ENCODE results near the gene RIC8A.

The RIC8A gene

DNA sequence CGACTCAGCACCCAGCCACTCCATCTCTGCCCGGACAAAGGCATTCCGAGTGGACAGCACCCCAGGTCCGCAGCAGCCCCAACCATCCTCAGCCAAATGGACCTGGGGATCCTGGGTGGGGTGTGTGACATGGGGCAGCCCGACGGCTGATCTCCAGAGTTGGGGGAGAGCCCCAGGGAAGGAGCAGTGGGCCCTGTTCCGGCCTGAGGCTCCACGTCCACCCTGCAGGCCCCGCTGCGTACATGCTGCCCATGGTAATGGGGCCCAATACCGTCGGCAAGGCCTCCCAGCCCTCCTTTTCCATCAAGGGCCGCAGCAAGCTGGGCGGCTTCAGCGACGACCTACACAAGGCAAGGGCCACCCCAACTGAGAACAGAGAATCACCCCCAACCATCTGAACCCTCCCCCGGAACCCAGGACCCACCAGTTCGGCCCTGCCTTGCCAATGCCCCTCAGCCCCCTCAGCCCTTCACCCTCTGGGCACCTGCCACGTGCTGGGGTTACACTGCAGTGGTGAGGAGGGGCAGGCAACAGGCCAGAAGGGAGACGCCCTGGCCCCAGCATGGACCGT lies 9.2 kb upstream of the RIC8A start:
- Histone ChIP-seq H3K36me3 (ENCODE audit: insufficient read depth, low read length) (no peaks in the 10 kb centered on the region), H3K9me3 (ENCODE audit: insufficient read depth, low read depth, low read length) (no peaks in the 10 kb centered on the region), H3K9ac (ENCODE audit: low read depth, low read length) (no peak overlapping the region), H3K27me3 (ENCODE audit: insufficient read depth, low read length) (no peaks in the 10 kb centered on the region), H3K4me3 (ENCODE audit: low read length) (no peak overlapping the region), H3K4me1 (ENCODE audit: insufficient read depth, low read length) (no peaks in the 10 kb centered on the region), H3K27ac (ENCODE audit: low read depth, low read length) (no peak overlapping the region)
- WGBS: 85% methylated on average over 21 of the region's 21 CpGs

DNA sequence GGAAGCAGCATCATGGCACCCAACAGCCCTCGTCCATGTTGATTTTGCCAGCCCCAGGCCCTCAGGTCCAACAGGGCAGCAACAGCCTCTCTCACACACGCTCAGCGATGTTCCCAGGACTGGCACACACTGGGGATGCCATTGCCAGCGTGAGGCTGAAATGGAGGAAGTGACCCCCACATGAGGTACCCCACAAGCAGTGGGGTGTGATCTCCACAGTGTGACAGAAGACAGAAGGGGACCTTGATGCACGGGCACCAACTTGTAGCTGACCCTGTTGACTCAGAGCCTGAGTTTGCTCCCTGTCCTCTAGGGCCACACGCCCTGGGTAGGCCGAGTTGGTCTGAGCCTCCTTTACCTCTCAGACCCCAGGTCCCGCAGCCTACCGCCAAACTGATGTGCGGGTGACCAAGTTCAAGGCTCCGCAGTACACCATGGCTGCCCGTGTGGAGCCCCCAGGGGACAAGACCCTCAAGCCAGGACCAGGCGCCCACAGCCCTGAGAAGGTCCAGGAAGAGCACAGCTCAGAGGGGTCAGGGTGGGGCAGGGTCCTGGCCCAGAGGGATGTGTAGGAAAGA lies 8.4 kb upstream of the RIC8A start:
- Histone ChIP-seq H3K4me1 (ENCODE audit: insufficient read depth, low read length) (no peaks in the 10 kb centered on the region), H3K27ac (ENCODE audit: low read depth, low read length) (no peak overlapping the region), H3K9me3 (ENCODE audit: insufficient read depth, low read depth, low read length) (no peaks in the 10 kb centered on the region), H3K9ac (ENCODE audit: low read depth, low read length) (no peak overlapping the region), H3K4me3 (ENCODE audit: low read length) (no peak overlapping the region), H3K36me3 (ENCODE audit: insufficient read depth, low read length) (peaks cover under 1% of the 10 kb centered on the region; the same call in 1 of the 2 replicates), H3K27me3 (ENCODE audit: insufficient read depth, low read length) (no peaks in the 10 kb centered on the region)
- 87% methylated on average over 13 of the region's 13 CpGs for WGBS

DNA sequence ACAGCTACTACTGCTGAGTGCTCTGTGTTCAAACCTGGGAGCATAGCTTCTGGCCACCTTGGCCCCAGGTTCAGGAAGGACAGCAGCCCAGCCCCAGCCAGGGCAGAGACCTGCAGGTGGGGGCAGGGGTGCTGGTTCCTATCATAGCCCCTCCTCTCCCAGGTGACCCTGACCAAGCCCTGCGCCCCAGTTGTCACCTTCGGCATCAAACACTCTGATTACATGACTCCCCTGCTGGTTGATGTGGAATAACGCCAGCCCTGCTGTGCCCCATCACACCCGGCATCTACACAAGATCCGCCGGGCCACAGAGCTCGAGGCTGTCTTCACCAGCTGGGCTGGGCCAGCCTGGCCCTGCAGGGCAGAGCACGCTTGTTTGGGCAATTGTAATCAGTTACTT lies 7.7 kb upstream of the RIC8A start:
- Histone ChIP-seq H3K4me1 (ENCODE audit: insufficient read depth, low read length) (no peaks in the 10 kb centered on the region), H3K36me3 (ENCODE audit: insufficient read depth, low read length) (peaks cover 7% of the 10 kb centered on the region), H3K27me3 (ENCODE audit: insufficient read depth, low read length) (no peaks in the 10 kb centered on the region), H3K9me3 (ENCODE audit: insufficient read depth, low read depth, low read length) (no peaks in the 10 kb centered on the region), H3K4me3 (ENCODE audit: low read length) (no peak overlapping the region), H3K27ac (ENCODE audit: low read depth, low read length) (no peak overlapping the region), H3K9ac (ENCODE audit: low read depth, low read length) (no peak overlapping the region)
- WGBS: 89% methylated on average over 8 of the region's 8 CpGs

DNA sequence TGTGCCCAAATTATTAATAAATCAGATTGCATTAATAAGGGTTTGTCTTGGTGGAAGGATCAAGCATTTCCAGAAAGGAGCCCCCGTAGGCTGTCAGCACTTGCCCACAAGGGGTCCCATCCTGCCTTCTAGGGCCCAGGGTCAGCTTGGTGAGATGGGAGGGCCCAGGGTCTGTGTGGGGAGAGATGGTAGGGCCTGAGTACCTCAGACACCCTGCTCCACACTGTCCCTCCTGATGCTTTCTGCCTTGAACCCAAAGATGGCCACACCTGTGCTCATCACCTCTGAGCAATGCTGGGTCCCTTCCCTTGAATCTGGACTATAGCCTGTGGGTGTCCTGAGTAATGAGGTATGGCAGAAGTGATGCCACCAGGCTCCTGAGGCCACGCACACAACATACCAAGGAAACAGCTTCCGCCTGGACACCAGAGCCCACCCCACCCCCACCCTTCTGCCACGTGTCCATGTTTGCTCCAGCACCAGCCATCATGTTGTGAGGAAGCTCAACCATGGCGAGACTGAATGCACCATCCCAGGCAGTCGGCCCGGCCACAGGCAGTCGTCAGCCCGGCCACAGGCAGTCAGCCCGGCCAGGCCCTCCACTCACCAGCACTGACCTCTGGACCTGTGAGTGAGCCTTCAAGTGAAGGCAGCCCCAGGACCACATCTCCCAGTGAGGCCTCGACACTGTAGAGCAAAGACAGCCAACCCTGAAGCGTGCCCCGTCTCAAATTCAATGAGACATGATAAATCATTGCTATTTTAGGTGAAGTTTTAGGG lies 7.1 kb upstream of the RIC8A start:
- Histone ChIP-seq H3K9me3 (ENCODE audit: insufficient read depth, low read depth, low read length) (no peaks in the 10 kb centered on the region), H3K27ac (ENCODE audit: low read depth, low read length) (no peak overlapping the region), H3K4me1 (ENCODE audit: insufficient read depth, low read length) (no peaks in the 10 kb centered on the region), H3K4me3 (ENCODE audit: low read length) (no peak overlapping the region), H3K36me3 (ENCODE audit: insufficient read depth, low read length) (peaks cover 14% of the 10 kb centered on the region), H3K27me3 (ENCODE audit: insufficient read depth, low read length) (no peaks in the 10 kb centered on the region), H3K9ac (ENCODE audit: low read depth, low read length) (no peak overlapping the region)
- 94% methylated on average over 13 of the region's 13 CpGs for WGBS

DNA sequence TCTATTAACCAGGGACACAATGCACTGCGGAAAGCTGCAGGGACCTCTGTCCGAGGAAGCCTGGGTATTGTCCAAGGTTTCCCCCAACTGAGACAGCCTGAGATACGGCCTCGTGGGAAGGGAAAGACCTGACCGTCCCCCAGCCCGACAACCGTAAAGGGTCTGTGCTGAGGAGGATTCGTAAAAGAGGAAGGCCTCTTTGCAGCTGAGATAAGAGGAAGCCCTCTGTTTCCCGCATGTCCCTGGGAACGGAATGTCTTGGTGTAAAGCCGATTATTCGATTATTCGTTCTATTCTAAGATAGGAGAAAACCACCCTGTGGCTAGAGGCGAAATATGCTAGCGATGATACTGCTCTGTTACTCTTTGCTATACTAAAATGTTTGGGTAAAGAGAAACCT lies 5.5 kb upstream of the RIC8A start:
- Histone ChIP-seq H3K4me1 (ENCODE audit: insufficient read depth, low read length) (peaks cover 7% of the 10 kb centered on the region; the same call in 1 of the 2 replicates), H3K9ac (ENCODE audit: low read depth, low read length) (no peak overlapping the region), H3K4me3 (ENCODE audit: low read length) (no peak overlapping the region), H3K36me3 (ENCODE audit: insufficient read depth, low read length) (peaks cover 16% of the 10 kb centered on the region), H3K27ac (ENCODE audit: low read depth, low read length) (no peak overlapping the region), H3K27me3 (ENCODE audit: insufficient read depth, low read length) (no peaks in the 10 kb centered on the region), H3K9me3 (ENCODE audit: insufficient read depth, low read depth, low read length) (no peaks in the 10 kb centered on the region)
- WGBS: 79% methylated on average over 15 of the region's 15 CpGs

DNA sequence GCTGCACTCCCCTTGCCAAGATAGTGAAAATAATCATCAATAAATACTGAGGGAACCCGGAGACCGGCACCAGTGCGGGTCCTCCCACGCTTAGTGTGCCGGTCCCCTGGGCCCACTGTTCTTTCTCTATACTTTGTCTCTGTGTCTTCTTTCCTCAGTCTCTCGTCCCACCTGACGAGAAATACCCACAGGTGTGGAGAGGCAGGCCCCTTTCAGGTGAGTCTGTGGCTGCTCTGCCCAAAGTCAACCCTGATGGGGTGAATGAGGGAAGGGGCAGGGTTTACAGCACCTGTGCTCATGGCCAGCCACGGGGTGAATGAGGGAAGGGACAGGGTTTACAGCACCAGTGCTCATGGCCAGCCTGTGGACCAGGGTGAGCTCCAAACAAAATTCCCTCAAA lies 5.0 kb upstream of the RIC8A start:
- H3K27me3 ChIP-seq (ENCODE audit: insufficient read depth, low read length): no peaks in the 10 kb centered on the region
- WGBS: 96% methylated on average over 8 of the region's 8 CpGs
- no peak overlapping the region for H3K27ac ChIP-seq (ENCODE audit: low read depth, low read length)
- no peak overlapping the region for H3K4me3 ChIP-seq (ENCODE audit: low read length)
- H3K9ac ChIP-seq (ENCODE audit: low read depth, low read length): no peak overlapping the region
- peaks cover 7% of the 10 kb centered on the region; the same call in 1 of the 2 replicates for H3K4me1 ChIP-seq (ENCODE audit: insufficient read depth, low read length)
- no peaks in the 10 kb centered on the region for H3K9me3 ChIP-seq (ENCODE audit: insufficient read depth, low read depth, low read length)
- peaks cover 16% of the 10 kb centered on the region for H3K36me3 ChIP-seq (ENCODE audit: insufficient read depth, low read length)

DNA sequence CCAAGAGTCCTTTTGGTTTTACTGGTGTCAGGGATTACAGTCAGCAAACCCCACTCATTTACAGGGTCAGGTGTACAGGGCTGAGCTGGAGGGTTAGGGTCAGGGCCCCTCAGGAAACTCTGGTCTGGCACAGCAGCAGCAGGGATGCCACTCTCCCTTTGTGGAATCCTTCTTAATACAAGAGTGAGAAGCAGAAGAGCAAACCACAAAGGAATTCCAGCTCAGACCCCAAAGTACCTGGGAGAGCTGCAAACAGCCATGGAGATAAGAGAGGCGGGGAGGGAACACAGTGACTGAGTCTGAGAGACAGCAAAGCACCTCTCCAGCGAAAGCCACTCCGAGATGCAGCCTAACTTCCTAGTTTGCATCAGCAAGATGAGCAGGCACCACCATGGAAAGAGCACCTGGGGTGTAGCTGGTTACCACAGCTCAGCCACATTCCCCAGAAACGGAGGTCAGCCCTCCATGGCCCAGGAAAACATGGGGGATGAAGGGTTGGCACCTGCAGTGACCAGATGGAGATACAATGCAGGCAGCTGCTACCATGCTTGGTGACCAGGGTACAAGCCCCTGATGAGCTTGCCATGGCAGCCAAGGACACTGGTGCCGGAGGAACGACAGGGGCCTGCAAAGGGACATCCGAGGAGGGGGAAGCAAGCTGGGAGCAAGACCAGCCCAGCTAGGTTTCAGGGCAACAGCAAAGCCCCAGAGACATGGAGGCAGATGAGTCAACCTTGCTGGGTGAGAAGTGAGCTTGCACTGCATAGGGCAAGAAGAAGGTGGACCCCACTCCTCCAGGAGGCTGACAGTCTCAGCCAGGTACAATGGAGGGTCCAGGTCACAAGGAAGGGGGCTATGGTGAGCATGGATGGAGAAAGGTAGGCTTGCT lies 4.2 kb upstream of the RIC8A start:
- Histone ChIP-seq H3K9ac (ENCODE audit: low read depth, low read length) (no peak overlapping the region), H3K27me3 (ENCODE audit: insufficient read depth, low read length) (no peaks in the 10 kb centered on the region), H3K4me3 (ENCODE audit: low read length) (no peak overlapping the region), H3K4me1 (ENCODE audit: insufficient read depth, low read length) (peaks cover 7% of the 10 kb centered on the region; the same call in 1 of the 2 replicates), H3K9me3 (ENCODE audit: insufficient read depth, low read depth, low read length) (no peaks in the 10 kb centered on the region), H3K27ac (ENCODE audit: low read depth, low read length) (no peak overlapping the region), H3K36me3 (ENCODE audit: insufficient read depth, low read length) (peaks cover 16% of the 10 kb centered on the region)
- 94% methylated on average over 7 of the region's 7 CpGs for WGBS

DNA sequence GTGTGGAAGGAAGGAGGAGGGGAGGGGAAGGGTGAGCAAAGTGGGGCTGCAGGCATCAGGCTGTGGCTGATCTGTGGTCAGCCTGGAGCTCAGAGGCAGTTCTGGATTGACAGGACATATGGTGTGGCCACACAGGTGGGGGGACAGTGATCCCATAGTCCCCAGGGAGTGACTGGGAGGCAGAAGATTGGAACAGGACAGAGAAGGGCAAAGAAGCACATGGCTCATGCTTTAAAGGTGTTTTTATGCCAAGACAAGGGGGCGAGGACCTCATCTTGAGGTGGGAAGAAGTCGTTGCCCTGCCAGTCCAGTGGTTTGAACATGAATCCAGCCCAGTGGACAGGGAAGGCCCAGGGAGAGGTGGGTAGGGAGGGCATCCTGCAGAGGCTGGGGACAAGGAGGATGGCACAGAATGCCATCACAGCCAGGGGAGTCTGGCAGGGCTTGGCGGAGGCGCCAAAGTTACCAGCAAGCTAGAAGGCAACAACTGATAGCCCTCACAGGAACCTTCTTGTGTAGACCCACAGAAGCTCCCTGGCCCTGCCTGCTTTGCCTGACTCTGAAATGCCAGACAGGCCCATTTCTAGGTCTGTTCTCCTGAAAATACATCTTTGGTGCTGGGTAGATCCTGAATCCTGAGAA lies 3.4 kb upstream of the RIC8A start:
- H3K9ac ChIP-seq (ENCODE audit: low read depth, low read length): no peak overlapping the region
- peaks cover 7% of the 10 kb centered on the region; the same call in 1 of the 2 replicates for H3K4me1 ChIP-seq (ENCODE audit: insufficient read depth, low read length)
- H3K4me3 ChIP-seq (ENCODE audit: low read length): no peak overlapping the region
- no peaks in the 10 kb centered on the region for H3K27me3 ChIP-seq (ENCODE audit: insufficient read depth, low read length)
- H3K9me3 ChIP-seq (ENCODE audit: insufficient read depth, low read depth, low read length): no peaks in the 10 kb centered on the region
- H3K36me3 ChIP-seq (ENCODE audit: insufficient read depth, low read length): peaks cover 16% of the 10 kb centered on the region
- H3K27ac ChIP-seq (ENCODE audit: low read depth, low read length): no peak overlapping the region
- 98% methylated on average over 4 of the region's 4 CpGs for WGBS

DNA sequence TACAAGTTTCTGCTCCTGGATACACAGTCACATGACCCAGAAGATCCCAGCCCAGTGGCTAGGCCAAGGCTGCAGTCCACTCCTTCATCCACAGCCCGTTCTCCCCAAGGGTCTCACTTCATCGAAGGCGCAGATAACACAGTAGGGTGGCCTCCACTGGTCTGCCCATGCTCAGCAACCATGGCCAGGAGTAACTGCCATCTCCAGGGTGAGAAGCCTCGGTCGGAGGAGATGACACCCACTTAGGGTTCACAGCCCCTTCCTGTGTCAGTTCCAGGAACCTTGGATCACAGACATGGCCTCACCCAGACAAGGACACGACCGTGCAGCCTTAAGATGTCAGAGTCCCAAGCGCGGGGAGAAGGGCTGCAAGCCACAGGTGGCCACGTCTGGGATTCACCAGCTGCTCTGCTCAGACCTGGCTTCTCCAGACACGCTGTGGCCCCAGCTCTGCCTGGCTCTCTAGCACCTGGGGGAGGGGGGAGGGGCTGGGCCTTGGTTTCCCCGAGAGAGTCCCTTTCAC lies 2.9 kb upstream of the RIC8A start:
- peaks cover 19% of the 10 kb centered on the region for H3K36me3 ChIP-seq (ENCODE audit: insufficient read depth, low read length)
- H3K27me3 ChIP-seq (ENCODE audit: insufficient read depth, low read length): no peaks in the 10 kb centered on the region
- no peak overlapping the region for H3K27ac ChIP-seq (ENCODE audit: low read depth, low read length)
- H3K9me3 ChIP-seq (ENCODE audit: insufficient read depth, low read depth, low read length): no peaks in the 10 kb centered on the region
- no peak overlapping the region for H3K4me3 ChIP-seq (ENCODE audit: low read length)
- H3K9ac ChIP-seq (ENCODE audit: low read depth, low read length): no peak overlapping the region
- peaks cover 7% of the 10 kb centered on the region; the same call in 1 of the 2 replicates for H3K4me1 ChIP-seq (ENCODE audit: insufficient read depth, low read length)
- 90% methylated on average over 11 of the region's 12 CpGs for WGBS

DNA sequence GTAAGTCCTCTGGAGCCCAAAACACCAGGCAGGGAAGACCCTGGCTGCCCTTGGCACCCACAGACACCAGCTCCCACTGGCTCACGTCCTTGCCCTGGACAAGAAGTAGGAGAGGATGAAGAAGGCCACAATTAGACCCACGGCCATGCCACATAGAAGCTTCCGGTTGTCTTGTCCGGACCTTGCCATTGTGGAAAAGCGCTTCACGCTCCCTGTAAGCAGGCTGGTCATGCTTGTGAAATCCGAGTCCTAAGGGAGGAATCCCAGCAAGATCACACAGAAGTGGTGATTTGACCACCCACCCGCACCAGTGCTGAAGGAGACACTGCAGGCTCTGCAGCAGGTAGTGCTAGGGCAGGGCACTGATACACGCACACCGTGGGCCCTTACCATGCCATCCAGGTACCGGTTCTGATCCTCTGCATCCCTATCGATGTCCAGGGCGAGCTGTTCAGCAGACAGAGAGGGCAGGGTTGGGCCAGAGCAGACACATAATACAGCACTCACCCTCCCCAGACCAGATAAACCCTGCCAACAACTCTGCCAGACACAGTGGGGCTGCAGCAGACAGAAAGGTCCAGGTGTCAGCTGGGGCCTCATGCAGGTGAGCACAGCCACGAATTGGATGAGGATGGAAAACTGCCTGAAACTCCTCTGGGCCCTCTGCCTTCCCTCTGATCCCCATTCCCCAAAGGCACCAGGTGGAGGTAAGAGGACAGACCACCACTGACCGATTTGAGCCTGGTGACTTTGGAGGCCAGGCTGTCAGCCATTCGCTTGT lies 2.1 kb upstream of the RIC8A start:
- Histone ChIP-seq H3K4me1 (ENCODE audit: insufficient read depth, low read length) (peaks cover 7% of the 10 kb centered on the region; the same call in 1 of the 2 replicates), H3K9ac (ENCODE audit: low read depth, low read length) (no peak overlapping the region), H3K36me3 (ENCODE audit: insufficient read depth, low read length) (peaks cover 26% of the 10 kb centered on the region), H3K27ac (ENCODE audit: low read depth, low read length) (no peak overlapping the region), H3K4me3 (ENCODE audit: low read length) (0 out of 2 replicates have a peak overlapping the region, but pooled peaks have one; percentile 93), H3K9me3 (ENCODE audit: insufficient read depth, low read depth, low read length) (no peaks in the 10 kb centered on the region), H3K27me3 (ENCODE audit: insufficient read depth, low read length) (no peaks in the 10 kb centered on the region)
- WGBS: 95% methylated on average over 16 of the region's 16 CpGs

Measured in HUES64 (cell line).